Measurements from ENCODE around the gene ZKSCAN8.

ZKSCAN8 gene

GRCh38 chr6:28139860-28140543 lies 1.7 kb upstream of the ZKSCAN8 start:
- in situ Hi-C loops (cut with HindIII; ENCODE audit: low sequenced_read_pairs): no loop called here

GRCh38 chr6:28140616-28141015 lies 1.1 kb upstream of the ZKSCAN8 start:
- in situ Hi-C loops (cut with HindIII; ENCODE audit: low sequenced_read_pairs): no loop called here

- in situ Hi-C loops (cut with HindIII; ENCODE audit: low sequenced_read_pairs): no loop called here
Measured at GRCh38 chr6:28142446-28142845, 763 bp downstream of the ZKSCAN8 start.

- in situ Hi-C loops (cut with HindIII; ENCODE audit: low sequenced_read_pairs): no loop called here
Measured at GRCh38 chr6:28145231-28145630, 3.5 kb downstream of the ZKSCAN8 start.

GRCh38 chr6:28152531-28152930 lies 10.8 kb downstream of the ZKSCAN8 start:
- in situ Hi-C loops (cut with HindIII; ENCODE audit: low sequenced_read_pairs): no loop called here

- in situ Hi-C loops (cut with HindIII; ENCODE audit: low sequenced_read_pairs): no loop called here
Measured at GRCh38 chr6:28153546-28153945, 11.9 kb downstream of the ZKSCAN8 start.

- in situ Hi-C loops (cut with HindIII; ENCODE audit: low sequenced_read_pairs): no loop called here
Measured at GRCh38 chr6:28154357-28154756, 12.7 kb downstream of the ZKSCAN8 start.

GRCh38 chr6:28158318-28158717 lies 16.6 kb downstream of the ZKSCAN8 start:
- in situ Hi-C loops (cut with HindIII; ENCODE audit: low sequenced_read_pairs): no loop called here

- in situ Hi-C loops (cut with HindIII; ENCODE audit: low sequenced_read_pairs): no loop called here
Measured at GRCh38 chr6:28159029-28159607, 17.4 kb downstream of the ZKSCAN8 start.

- in situ Hi-C loops (cut with HindIII; ENCODE audit: low sequenced_read_pairs): no loop called here
Measured at GRCh38 chr6:28160233-28160632, 18.6 kb downstream of the ZKSCAN8 start.

- in situ Hi-C loops (cut with HindIII; ENCODE audit: low sequenced_read_pairs): no loop called here
Measured at GRCh38 chr6:28161410-28162079, 19.9 kb downstream of the ZKSCAN8 start.

GRCh38 chr6:28165563-28165962 lies 23.9 kb downstream of the ZKSCAN8 start:
- in situ Hi-C loops (cut with HindIII; ENCODE audit: low sequenced_read_pairs): no loop called here

- in situ Hi-C loops (cut with HindIII; ENCODE audit: low sequenced_read_pairs): no loop called here
Measured at GRCh38 chr6:28167068-28167467, 25.4 kb downstream of the ZKSCAN8 start.

- in situ Hi-C loops (cut with HindIII; ENCODE audit: low sequenced_read_pairs): no loop called here
Measured at GRCh38 chr6:28167926-28168325, 26.2 kb downstream of the ZKSCAN8 start.

- in situ Hi-C loops (cut with HindIII; ENCODE audit: low sequenced_read_pairs): no loop called here
Measured at GRCh38 chr6:28171271-28171670, 29.6 kb downstream of the ZKSCAN8 start.

- in situ Hi-C loops (cut with HindIII; ENCODE audit: low sequenced_read_pairs): no loop called here
Measured at GRCh38 chr6:28172006-28172405, 30.3 kb downstream of the ZKSCAN8 start.

- in situ Hi-C loops (cut with HindIII; ENCODE audit: low sequenced_read_pairs): no loop called here
Measured at GRCh38 chr6:28176373-28176772, 34.7 kb downstream of the ZKSCAN8 start.

GRCh38 chr6:28182255-28182654 lies 40.6 kb downstream of the ZKSCAN8 start:
- in situ Hi-C loops (cut with HindIII; ENCODE audit: low sequenced_read_pairs): no loop called here

GRCh38 chr6:28188111-28188979 lies 46.7 kb downstream of the ZKSCAN8 start:
- in situ Hi-C loops (cut with HindIII; ENCODE audit: low sequenced_read_pairs): no loop called here

GRCh38 chr6:28200020-28200419 lies 58.3 kb downstream of the ZKSCAN8 start:
- in situ Hi-C loops (cut with HindIII; ENCODE audit: low sequenced_read_pairs): no loop called here

- in situ Hi-C loops (cut with HindIII; ENCODE audit: low sequenced_read_pairs): no loop called here
Measured at GRCh38 chr6:28203201-28203600, 61.5 kb downstream of the ZKSCAN8 start.
